Calu3 (cell line): Measurements from ENCODE around the gene NRN1L. TPM values are rescaled to one million over a fixed set of nuclear protein-coding genes. Genes with fewer than 3 reads are reported as not detected.
"Not testable (repeated sequence)": the region's sequence is repeated elsewhere in the genome, so short reads cannot be mapped to it uniquely, and the experiment has no call there.

Experiments used
- BruUV-seq: library from RNA; stranded (reverse); fragments of 400-500 nt; replicated peaks from 2 replicates; lab custom pipeline; 2021; lab: Mats Ljungman, UMichigan
- CTCF ChIA-PET: fragments of 300-600 bp; sonication (Branson Sonifier 250); formaldehyde crosslinking; loops from one replicate; lab custom pipeline; 2022; ENCODE audit warnings: antibody characterized with exemption; lab: Charles Lee
- DNase-seq: peaks from one replicate; pipeline ENCODE4 v3.0.0; 2022
- H3K27ac Mint-ChIP-seq: one replicate; pipeline ENCODE4 v1.8.0; 2022; ENCODE audit warnings: mixed read lengths; ENCODE audit not compliant: unreplicated experiment
- H3K27me3 Mint-ChIP-seq: one replicate; pipeline ENCODE4 v1.8.0; 2022; ENCODE audit warnings: mixed read lengths; ENCODE audit not compliant: unreplicated experiment
- H3K36me3 Mint-ChIP-seq: one replicate; pipeline ENCODE4 v1.8.0; 2022; ENCODE audit warnings: mild to moderate bottlenecking, moderate library complexity, mixed read lengths; ENCODE audit not compliant: insufficient read depth, unreplicated experiment
- H3K4me1 Mint-ChIP-seq: one replicate; pipeline ENCODE4 v1.8.0; 2022; ENCODE audit warnings: mild to moderate bottlenecking, low read depth, mixed read lengths; ENCODE audit not compliant: unreplicated experiment
- H3K4me3 Mint-ChIP-seq: one replicate; pipeline ENCODE4 v1.8.0; 2022; ENCODE audit warnings: mild to moderate bottlenecking, low read depth, moderate library complexity, mixed read lengths; ENCODE audit not compliant: unreplicated experiment
- H3K9me3 Mint-ChIP-seq: one replicate; pipeline ENCODE4 v1.8.0; 2022; ENCODE audit warnings: low read depth, mixed read lengths; ENCODE audit not compliant: unreplicated experiment
- CTCF ChIP-seq: fragments of 200-600 bp; IDR thresholded peaks from one replicate; pipeline ENCODE4 v1.8.0; 2022; ENCODE audit warnings: antibody characterized with exemption; ENCODE audit not compliant: unreplicated experiment
- intact Hi-C: fragments of 100-400 bp; cut with micrococcal nuclease; formaldehyde crosslinking; loops from one replicate; pipeline ENCODE4 v1.10.0; 2022; ENCODE audit not compliant: unreplicated experiment
- total RNA-seq: library from RNA; stranded (reverse); gene quantifications from 2 replicates; pipeline ENCODE4 v1.2.3, GENCODE V29; 2022

Gene NRN1L
- total RNA-seq, 1 experiment from 2014 or later: not detected

GRCh38 chr16:67862623-67863583, 21.8 kb upstream of the NRN1L start:
- BruUV-seq: no TSS peak
- no peak overlapping the region for H3K4me3 Mint-ChIP-seq

GRCh38 chr16:67864044-67864443, 20.6 kb upstream of the NRN1L start:
- intact Hi-C loops, BruUV-seq, H3K27ac Mint-ChIP-seq, CTCF ChIA-PET, H3K9me3 Mint-ChIP-seq, H3K27me3 Mint-ChIP-seq, H3K4me3 Mint-ChIP-seq, DNase-seq: not testable (repeated sequence)
- peaks cover 32% of the 10 kb centered on the region for H3K4me1 Mint-ChIP-seq
- peaks cover 57% of the 10 kb centered on the region for H3K36me3 Mint-ChIP-seq

More at GRCh38 chr16:67862623-67863583, 21.8 kb upstream of the NRN1L start:
- no peak for DNase-seq
- H3K27me3 Mint-ChIP-seq: no peaks in the 10 kb centered on the region
- no peak for TF ChIP-seq CTCF
- intact Hi-C loops: no loop called here
- CTCF ChIA-PET: interaction anchor here (0.5 to 1.5 kb wide), 2 partner anchors 12 to 52 kb away, joined by 3 to 6 read pairs; no protein-coding TSS in a partner anchor
- peaks cover 40% of the 10 kb centered on the region for H3K4me1 Mint-ChIP-seq
- H3K27ac Mint-ChIP-seq: no peak overlapping the region
- peaks cover 66% of the 10 kb centered on the region for H3K36me3 Mint-ChIP-seq
- no peaks in the 10 kb centered on the region for H3K9me3 Mint-ChIP-seq

- intact Hi-C loops: no loop called here
- no peak overlapping the region for H3K27ac Mint-ChIP-seq
- no peak overlapping the region for H3K4me3 Mint-ChIP-seq
- DNase-seq: no peak
- H3K27me3 Mint-ChIP-seq: no peaks in the 10 kb centered on the region
- no TSS peak for BruUV-seq
- peaks cover 54% of the 10 kb centered on the region for H3K36me3 Mint-ChIP-seq
- peaks cover 32% of the 10 kb centered on the region for H3K4me1 Mint-ChIP-seq
- TF ChIP-seq CTCF: no peak
- H3K9me3 Mint-ChIP-seq: no peaks in the 10 kb centered on the region
- CTCF ChIA-PET: interaction anchor here (1.0 to 1.7 kb wide), 2 partner anchors 19 to 48 kb away, joined by 7 to 18 read pairs; no protein-coding TSS in a partner anchor
These were observed 20.1 kb upstream of the NRN1L start for GRCh38 chr16:67864594-67864993.

- TF ChIP-seq CTCF: peak; percentile 20
- peaks cover 53% of the 10 kb centered on the region for H3K36me3 Mint-ChIP-seq
- DNase-seq: peak; percentile 46
- H3K4me3 Mint-ChIP-seq: no peak overlapping the region
- peaks cover 29% of the 10 kb centered on the region for H3K4me1 Mint-ChIP-seq
- no TSS peak for BruUV-seq
- intact Hi-C loops: no loop called here
- CTCF ChIA-PET: interaction anchor here (0.7 to 1.7 kb wide), 8 partner anchors 18 to 477 kb away, joined by 4 to 18 read pairs (median 4); partner anchors contain the start of gene CTCF
- H3K27me3 Mint-ChIP-seq: no peaks in the 10 kb centered on the region
- H3K27ac Mint-ChIP-seq: no peak overlapping the region
- H3K9me3 Mint-ChIP-seq: no peaks in the 10 kb centered on the region
These were observed 19.4 kb upstream of the NRN1L start for GRCh38 chr16:67865318-67865717.
